NCI-H524 (cell line): ENCODE results near the gene ZBTB20.

ENCODE experiments used
- DNase-seq, 2 experiments: peaks; one replicate each; lab custom pipeline; 2025; lab: John Stamatoyannopoulos, UW

The ZBTB20 gene

GRCh38 chr3:114374433-114374990 is 772.6 kb downstream of the ZBTB20 start:
- DNase-seq = no peak

GRCh38 chr3:114370537-114371174 is 776.4 kb downstream of the ZBTB20 start:
- no peak for DNase-seq

- no peak for DNase-seq
Measured at GRCh38 chr3:114365909-114366308, 781.2 kb downstream of the ZBTB20 start.

- DNase-seq = peak; percentile 1 to 31
Measured at GRCh38 chr3:114364806-114365654, 782.1 kb downstream of the ZBTB20 start.

- DNase-seq = no peak
Measured at GRCh38 chr3:114363554-114364202, 783.4 kb downstream of the ZBTB20 start.

GRCh38 chr3:114362815-114363214 is 784.3 kb downstream of the ZBTB20 start:
- DNase-seq = peak; percentile 17 to 45

- DNase-seq = no peak
Measured at GRCh38 chr3:114361391-114361790, 785.7 kb downstream of the ZBTB20 start.

GRCh38 chr3:114356525-114356924 is 790.6 kb downstream of the ZBTB20 start:
- DNase-seq = no peak

- DNase-seq = no peak
Measured at GRCh38 chr3:114356066-114356465, 791.0 kb downstream of the ZBTB20 start.

- no peak for DNase-seq
Measured at GRCh38 chr3:114355653-114356052, 791.4 kb downstream of the ZBTB20 start.

- DNase-seq = no peak
Measured at GRCh38 chr3:114351822-114352145, 795.3 kb downstream of the ZBTB20 start.

- no peak for DNase-seq
Measured at GRCh38 chr3:114351123-114351821, 795.8 kb downstream of the ZBTB20 start.

GRCh38 chr3:114350690-114351089 is 796.4 kb downstream of the ZBTB20 start:
- no peak for DNase-seq

GRCh38 chr3:114350271-114350670 is 796.8 kb downstream of the ZBTB20 start:
- DNase-seq = no peak

- no peak for DNase-seq
Measured at GRCh38 chr3:114344492-114344891, 802.6 kb downstream of the ZBTB20 start.

GRCh38 chr3:114338651-114339357 is 808.3 kb downstream of the ZBTB20 start:
- DNase-seq = no peak

- no peak for DNase-seq
Measured at GRCh38 chr3:114336857-114337256, 810.2 kb downstream of the ZBTB20 start.

- DNase-seq = no peak
Measured at GRCh38 chr3:114336122-114336697, 810.9 kb downstream of the ZBTB20 start.

- DNase-seq = no peak
Measured at GRCh38 chr3:114333923-114334240, 813.2 kb downstream of the ZBTB20 start.

- no peak for DNase-seq
Measured at GRCh38 chr3:114333180-114333922, 813.7 kb downstream of the ZBTB20 start.
